Upper lobe of right lung (tissue), 1 donor: ENCODE measurements around the gene ZNF385B. TPM values are rescaled to one million over a fixed set of nuclear protein-coding genes. Genes with fewer than 3 reads are reported as not detected.

Experiments
- ATAC-seq: fragments of 200-7000 bp; cut with Tn5 transposase; one replicate; pipeline ENCODE4 v1.9.1; 2020; ENCODE audit warnings: mild to moderate bottlenecking, moderate library complexity
- DNase-seq: peaks from one replicate; pipeline ENCODE4 v3.0.0-alpha.2; 2020
- H3K27ac ChIP-seq: fragments of 200-600 bp; one replicate; pipeline ENCODE4 v1.8.0; 2022
- H3K27me3 ChIP-seq: fragments of 200-600 bp; one replicate; pipeline ENCODE4 v1.8.0; 2022; ENCODE audit warnings: mild to moderate bottlenecking
- H3K36me3 ChIP-seq: fragments of 200-600 bp; one replicate; pipeline ENCODE4 v1.8.0; 2022
- H3K4me1 ChIP-seq: fragments of 200-600 bp; one replicate; pipeline ENCODE4 v1.8.0; 2022
- H3K4me3 ChIP-seq: fragments of 200-600 bp; one replicate; pipeline ENCODE4 v1.8.0; 2022; ENCODE audit warnings: mild to moderate bottlenecking
- H3K9me3 ChIP-seq: fragments of 200-600 bp; one replicate; pipeline ENCODE4 v1.8.0; 2022
- CTCF ChIP-seq: fragments of 200-600 bp; IDR thresholded peaks from one replicate; pipeline ENCODE4 v1.8.0; 2022; ENCODE audit warnings: antibody characterized with exemption
- intact Hi-C: fragments of 100-400 bp; cut with DNase I; formaldehyde crosslinking; loops from one replicate; pipeline ENCODE4 v1.11.0; 2022
- microRNA-seq: library from miRNA; unstranded; fragments of <30 nt; microRNA quantifications from one replicate; pipeline ENCODE4 v1.2.0, GENCODE V29; 2020; ENCODE audit warnings: borderline microRNAs expressed
- total RNA-seq: library from RNA; stranded (reverse); fragmentation: NEBNext Ultra II Directional; extraction: Animal tissue kit (Norgen Biotek cat#: 25700); gene quantifications from one replicate; pipeline ENCODE4 v1.2.1, GENCODE V29; 2021
- donor health status: DM: no; HTN: yes; CAD: no; lungs with severe emphysema.

Gene ZNF385B
- total RNA-seq, 1 donor from 2014 or later = 62.3 TPM

GRCh38 chr2:179393481-179393880 is 467.9 kb downstream of the ZNF385B start:
- intact Hi-C loops = no loop called here
- Histone ChIP-seq H3K27ac (no peak overlapping the region), H3K4me1 (no peaks in the 10 kb centered on the region), H3K27me3 (no peaks in the 10 kb centered on the region), H3K9me3 (no peaks in the 10 kb centered on the region), H3K4me3 (no peak overlapping the region), H3K36me3 (no peaks in the 10 kb centered on the region)
- DNase-seq (no peak), ATAC-seq (no peak)
- TF ChIP-seq CTCF = no peak

Small RNA genes within 50 kb of the gene (microRNA-seq; reads per million reads assigned to microRNA genes)
- gene MIR1258 = not detected

Other genes with a start within 250 kb of the ZNF385B start
- gene CWC22, start 145.7 kb upstream of the ZNF385B start, total RNA-seq = 19.8 TPM